ENCODE data around the gene CASP14.
"Not testable (repeated sequence)": the region's sequence is repeated elsewhere in the genome, so short reads cannot be mapped to it uniquely, and the experiment has no call there.

The CASP14 gene

DNA sequence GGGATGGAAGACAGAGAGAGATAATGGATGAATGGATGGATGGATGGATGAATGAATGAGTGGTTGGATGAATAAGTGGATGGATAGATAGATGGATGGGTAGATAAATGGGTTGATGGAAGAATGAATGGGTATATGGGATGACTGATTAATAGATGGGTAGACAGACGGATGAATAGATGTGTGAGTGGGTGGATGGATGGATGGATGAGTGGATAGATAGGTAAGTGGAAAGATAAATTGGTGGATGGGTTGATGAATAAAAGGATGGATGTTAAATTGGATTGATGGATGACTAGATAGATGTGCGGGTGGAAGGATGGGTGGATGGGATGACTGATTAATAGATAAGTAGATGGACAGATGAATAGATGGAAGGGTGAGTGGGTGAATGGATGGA is 1.4 kb downstream of the CASP14 start:
- H3K4me1 ChIP-seq (ENCODE audit: insufficient read depth, low read length, severe bottlenecking): no peaks in the 10 kb centered on the region
- H3K4me3 ChIP-seq (ENCODE audit: low read depth, low read length, poor library complexity, severe bottlenecking): no peak overlapping the region

GRCh38 chr19:15062036-15062435 is 12.8 kb downstream of the CASP14 start:
- Histone ChIP-seq H2AFZ (ENCODE audit: low read length) (no peak overlapping the region), H3K9ac (ENCODE audit: low read length) (no peak overlapping the region), H3K4me2 (ENCODE audit: low read length) (no peak overlapping the region), H3K27me3 (ENCODE audit: insufficient read depth, low read length) (no peaks in the 10 kb centered on the region; the same call in 1 of the 2 replicates), H3K9me3 (ENCODE audit: low read length) (no peaks in the 10 kb centered on the region), H3F3A (ENCODE audit: insufficient read depth, low read length) (no peaks in the 10 kb centered on the region), H3K4me3 (ENCODE audit: low read depth, low read length, poor library complexity, severe bottlenecking) (no peak overlapping the region), H3K4me1 (ENCODE audit: insufficient read depth, low read length, severe bottlenecking) (no peaks in the 10 kb centered on the region), H4K20me1 (ENCODE audit: insufficient read depth, low read length) (no peaks in the 10 kb centered on the region), H3K9me2 (ENCODE audit: low read depth, low read length) (no peaks in the 10 kb centered on the region), H3K79me2 (ENCODE audit: insufficient read depth, low read length) (no peaks in the 10 kb centered on the region), H3K36me3 (ENCODE audit: insufficient read depth, low read length) (no peaks in the 10 kb centered on the region), H3K27ac (ENCODE audit: low read depth, low read length, poor library complexity, severe bottlenecking) (no peak overlapping the region)
- TF ChIP-seq EZH2 (IDR thresholded peaks at IDR 0.05; ENCODE audit: borderline replicate concordance, low read length): no peak
- TF ChIP-seq, protein P1, sequence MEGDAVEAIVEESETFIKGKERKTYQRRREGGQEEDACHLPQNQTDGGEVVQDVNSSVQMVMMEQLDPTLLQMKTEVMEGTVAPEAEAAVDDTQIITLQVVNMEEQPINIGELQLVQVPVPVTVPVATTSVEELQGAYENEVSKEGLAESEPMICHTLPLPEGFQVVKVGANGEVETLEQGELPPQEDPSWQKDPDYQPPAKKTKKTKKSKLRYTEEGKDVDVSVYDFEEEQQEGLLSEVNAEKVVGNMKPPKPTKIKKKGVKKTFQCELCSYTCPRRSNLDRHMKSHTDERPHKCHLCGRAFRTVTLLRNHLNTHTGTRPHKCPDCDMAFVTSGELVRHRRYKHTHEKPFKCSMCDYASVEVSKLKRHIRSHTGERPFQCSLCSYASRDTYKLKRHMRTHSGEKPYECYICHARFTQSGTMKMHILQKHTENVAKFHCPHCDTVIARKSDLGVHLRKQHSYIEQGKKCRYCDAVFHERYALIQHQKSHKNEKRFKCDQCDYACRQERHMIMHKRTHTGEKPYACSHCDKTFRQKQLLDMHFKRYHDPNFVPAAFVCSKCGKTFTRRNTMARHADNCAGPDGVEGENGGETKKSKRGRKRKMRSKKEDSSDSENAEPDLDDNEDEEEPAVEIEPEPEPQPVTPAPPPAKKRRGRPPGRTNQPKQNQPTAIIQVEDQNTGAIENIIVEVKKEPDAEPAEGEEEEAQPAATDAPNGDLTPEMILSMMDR (IDR thresholded peaks at IDR 0.05; ENCODE audit: low read length): no peak

More for the DNA sequence above, 1.4 kb downstream of the CASP14 start:
- Histone ChIP-seq H3K4me2 (ENCODE audit: low read length) (no peak overlapping the region), H3K9me2 (ENCODE audit: low read depth, low read length) (no peaks in the 10 kb centered on the region), H3K27me3 (ENCODE audit: insufficient read depth, low read length) (no peaks in the 10 kb centered on the region), H3F3A (ENCODE audit: insufficient read depth, low read length) (no peaks in the 10 kb centered on the region), H2AFZ (ENCODE audit: low read length) (no peak overlapping the region), H3K9me3 (ENCODE audit: low read length) (no peaks in the 10 kb centered on the region), H3K36me3 (ENCODE audit: insufficient read depth, low read length) (no peaks in the 10 kb centered on the region), H4K20me1 (ENCODE audit: insufficient read depth, low read length) (no peaks in the 10 kb centered on the region), H3K27ac (ENCODE audit: low read depth, low read length, poor library complexity, severe bottlenecking) (no peak overlapping the region), H3K79me2 (ENCODE audit: insufficient read depth, low read length) (no peaks in the 10 kb centered on the region), H3K9ac (ENCODE audit: low read length) (no peak overlapping the region)
- TF ChIP-seq, protein P1 (IDR thresholded peaks at IDR 0.05; ENCODE audit: low read length): no peak
- no peak for TF ChIP-seq EZH2 (IDR thresholded peaks at IDR 0.05; ENCODE audit: borderline replicate concordance, low read length)

GRCh38 chr19:15070386-15070785 is 21.1 kb downstream of the CASP14 start:
- H3K9me2 ChIP-seq (ENCODE audit: low read depth, low read length); H4K20me1 ChIP-seq (ENCODE audit: insufficient read depth, low read length); H3F3A ChIP-seq (ENCODE audit: insufficient read depth, low read length); H3K27ac ChIP-seq (ENCODE audit: low read depth, low read length, poor library complexity, severe bottlenecking); H3K4me3 ChIP-seq (ENCODE audit: low read depth, low read length, poor library complexity, severe bottlenecking); H3K4me1 ChIP-seq (ENCODE audit: insufficient read depth, low read length, severe bottlenecking); H3K79me2 ChIP-seq (ENCODE audit: insufficient read depth, low read length); H3K36me3 ChIP-seq (ENCODE audit: insufficient read depth, low read length); H2AFZ ChIP-seq (ENCODE audit: low read length); H3K9ac ChIP-seq (ENCODE audit: low read length); H3K9me3 ChIP-seq (ENCODE audit: low read length); H3K27me3 ChIP-seq (ENCODE audit: insufficient read depth, low read length); H3K4me2 ChIP-seq (ENCODE audit: low read length): not testable (repeated sequence)

DNA sequence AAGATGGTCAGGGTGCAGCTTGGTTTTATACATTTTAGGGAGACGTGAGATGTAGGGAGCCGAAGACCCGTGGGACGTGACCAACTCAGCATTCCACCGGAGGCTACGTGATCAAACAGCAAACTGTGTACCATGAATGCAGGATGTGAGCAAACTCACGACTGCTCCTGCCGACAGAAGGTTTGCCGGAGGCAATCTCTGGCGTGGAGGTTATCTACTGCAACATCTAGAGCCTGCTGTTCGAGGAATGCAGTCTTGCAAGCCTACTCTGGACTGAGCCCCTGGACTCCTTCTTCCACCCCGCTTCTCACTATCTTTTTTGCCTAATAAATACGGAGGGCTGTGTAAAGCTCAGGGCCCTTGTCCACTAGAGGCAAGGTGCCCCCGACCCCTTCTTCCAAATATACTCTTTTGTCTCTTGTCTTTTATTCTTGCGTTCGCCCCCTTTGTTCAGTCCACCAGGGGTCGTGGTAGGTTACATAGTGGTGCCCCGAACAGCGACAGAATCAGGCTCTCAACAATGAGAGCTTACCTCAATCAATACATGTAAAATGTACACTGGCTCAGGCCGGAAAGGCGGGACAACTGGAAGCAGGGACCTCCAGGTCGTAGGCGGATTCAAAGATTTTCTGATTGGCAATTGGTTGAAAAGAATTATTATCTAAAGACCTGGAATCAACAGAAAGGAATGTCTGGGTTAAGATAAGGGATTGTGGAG is 23.8 kb downstream of the CASP14 start:
- Histone ChIP-seq H3K9me3 (ENCODE audit: low read length) (no peaks in the 10 kb centered on the region), H3K9me2 (ENCODE audit: low read depth, low read length) (no peaks in the 10 kb centered on the region), H3F3A (ENCODE audit: insufficient read depth, low read length) (no peaks in the 10 kb centered on the region), H3K4me3 (ENCODE audit: low read depth, low read length, poor library complexity, severe bottlenecking) (no peak overlapping the region), H3K36me3 (ENCODE audit: insufficient read depth, low read length) (no peaks in the 10 kb centered on the region), H3K27me3 (ENCODE audit: insufficient read depth, low read length) (no peaks in the 10 kb centered on the region), H3K79me2 (ENCODE audit: insufficient read depth, low read length) (no peaks in the 10 kb centered on the region), H2AFZ (ENCODE audit: low read length) (no peak overlapping the region), H4K20me1 (ENCODE audit: insufficient read depth, low read length) (no peaks in the 10 kb centered on the region), H3K4me1 (ENCODE audit: insufficient read depth, low read length, severe bottlenecking) (no peaks in the 10 kb centered on the region), H3K4me2 (ENCODE audit: low read length) (no peak overlapping the region), H3K9ac (ENCODE audit: low read length) (no peak overlapping the region), H3K27ac (ENCODE audit: low read depth, low read length, poor library complexity, severe bottlenecking) (no peak overlapping the region)
- TF ChIP-seq EZH2 (IDR thresholded peaks at IDR 0.05; ENCODE audit: borderline replicate concordance, low read length): no peak
- TF ChIP-seq, protein P1 (IDR thresholded peaks at IDR 0.05; ENCODE audit: low read length): peak; percentile 31; the same call in 1 of the 2 replicates
